Brain microvascular endothelial cell (primary cell): ENCODE measurements around the gene TF.

Source experiments
- DNase-seq: peaks from one replicate; pipeline ENCODE4 v3.0.0-alpha.2; 2020
- H3K27ac ChIP-seq: fragments of 250-450 bp; sonication (Bioruptor Pico); 2 replicates; pipeline ENCODE4 v1.5.1; 2020; ENCODE audit warnings: mild to moderate bottlenecking, moderate library complexity
- H3K27me3 ChIP-seq: fragments of 250-450 bp; sonication (Bioruptor Pico); replicated peaks from 2 replicates; pipeline ENCODE4 v1.5.1; 2020; ENCODE audit warnings: mild to moderate bottlenecking
- H3K36me3 ChIP-seq: fragments of 250-450 bp; sonication (Bioruptor Pico); replicated peaks from 2 replicates; pipeline ENCODE4 v1.5.1; 2020; ENCODE audit warnings: mild to moderate bottlenecking
- H3K4me3 ChIP-seq: 2 replicates; pipeline ENCODE4 v1.5.1; 2011; ENCODE audit warnings: low read depth, mild to moderate bottlenecking, control low read depth, low read length, moderate library complexity
- in situ Hi-C: cut with HindIII; loops from 2 replicates; pipeline ENCODE4 v1.10.0; 2017; ENCODE audit warnings: low sequenced_read_pairs, low pct_ligation_motif_present
- TF ChIP-seq, protein P1 (sequence below): IDR thresholded peaks from 2 replicates; pipeline ENCODE4 v1.5.1; 2011; ENCODE audit warnings: low read depth, mild to moderate bottlenecking, moderate library complexity, low read length, control low read depth, inconsistent platforms; ENCODE audit errors: missing control alignments

TF gene

DNA sequence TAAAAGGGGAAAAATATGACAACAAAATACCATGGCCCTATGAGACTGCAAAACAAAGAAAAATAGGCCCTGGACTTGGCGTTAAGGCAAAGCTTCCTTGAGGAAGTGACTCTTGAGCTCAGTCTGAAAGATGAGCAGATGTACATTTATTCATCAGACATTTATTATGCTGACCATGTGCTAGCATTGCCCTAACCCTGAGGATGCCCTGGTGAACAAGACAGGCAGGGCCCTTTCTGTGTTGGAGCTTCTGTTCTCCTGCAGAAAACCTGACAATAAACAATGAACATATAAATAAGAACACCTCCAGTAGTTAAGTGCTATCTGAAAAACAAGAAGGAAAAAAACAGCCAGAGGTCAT is 12.4 kb downstream of the TF start:
- Histone ChIP-seq H3K27ac (no peak overlapping the region), H3K27me3 (no peaks in the 10 kb centered on the region), H3K4me3 (no peak overlapping the region), H3K36me3 (no peaks in the 10 kb centered on the region)
- in situ Hi-C loops = no loop called here
- no peak for DNase-seq
- TF ChIP-seq, protein P1, sequence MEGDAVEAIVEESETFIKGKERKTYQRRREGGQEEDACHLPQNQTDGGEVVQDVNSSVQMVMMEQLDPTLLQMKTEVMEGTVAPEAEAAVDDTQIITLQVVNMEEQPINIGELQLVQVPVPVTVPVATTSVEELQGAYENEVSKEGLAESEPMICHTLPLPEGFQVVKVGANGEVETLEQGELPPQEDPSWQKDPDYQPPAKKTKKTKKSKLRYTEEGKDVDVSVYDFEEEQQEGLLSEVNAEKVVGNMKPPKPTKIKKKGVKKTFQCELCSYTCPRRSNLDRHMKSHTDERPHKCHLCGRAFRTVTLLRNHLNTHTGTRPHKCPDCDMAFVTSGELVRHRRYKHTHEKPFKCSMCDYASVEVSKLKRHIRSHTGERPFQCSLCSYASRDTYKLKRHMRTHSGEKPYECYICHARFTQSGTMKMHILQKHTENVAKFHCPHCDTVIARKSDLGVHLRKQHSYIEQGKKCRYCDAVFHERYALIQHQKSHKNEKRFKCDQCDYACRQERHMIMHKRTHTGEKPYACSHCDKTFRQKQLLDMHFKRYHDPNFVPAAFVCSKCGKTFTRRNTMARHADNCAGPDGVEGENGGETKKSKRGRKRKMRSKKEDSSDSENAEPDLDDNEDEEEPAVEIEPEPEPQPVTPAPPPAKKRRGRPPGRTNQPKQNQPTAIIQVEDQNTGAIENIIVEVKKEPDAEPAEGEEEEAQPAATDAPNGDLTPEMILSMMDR = no peak

DNA sequence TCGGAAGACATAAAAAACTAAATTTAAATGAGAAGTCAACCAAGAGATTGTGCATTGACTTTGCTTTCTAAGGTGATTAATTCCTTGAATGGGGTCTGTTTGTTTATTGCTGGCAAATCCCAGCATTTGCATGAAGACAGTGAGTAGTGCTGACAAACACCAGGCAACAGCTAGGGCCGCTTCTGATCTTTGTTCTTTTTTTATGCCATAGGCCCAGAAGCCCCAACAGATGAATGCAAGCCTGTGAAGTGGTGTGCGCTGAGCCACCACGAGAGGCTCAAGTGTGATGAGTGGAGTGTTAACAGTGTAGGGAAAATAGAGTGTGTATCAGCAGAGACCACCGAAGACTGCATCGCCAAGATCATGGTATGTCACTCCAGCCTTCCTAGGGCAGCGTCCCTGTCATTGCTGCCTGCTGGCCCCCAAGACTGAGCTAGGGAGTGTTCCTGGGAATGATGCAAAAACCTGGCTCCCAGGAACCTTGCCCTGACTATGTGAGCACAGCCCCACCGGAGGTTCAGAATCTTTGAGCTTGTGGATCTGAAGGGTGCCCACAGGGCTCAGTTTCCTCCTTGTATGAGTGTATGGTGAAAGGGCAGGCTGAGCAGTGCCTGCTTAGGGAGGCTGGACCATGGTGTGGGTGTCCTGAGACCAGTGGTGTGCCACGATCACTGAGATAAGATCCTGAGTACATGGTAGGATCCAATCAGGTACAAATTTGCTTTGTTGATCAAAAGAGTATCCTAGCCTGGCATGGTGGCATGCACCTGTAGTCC is 13.0 kb downstream of the TF start:
- DNase-seq = no peak
- TF ChIP-seq, protein P1 = no peak
- Histone ChIP-seq H3K4me3 (no peak overlapping the region), H3K27ac (no peak overlapping the region), H3K36me3 (no peaks in the 10 kb centered on the region), H3K27me3 (no peaks in the 10 kb centered on the region)
- in situ Hi-C loops = no loop called here

DNA sequence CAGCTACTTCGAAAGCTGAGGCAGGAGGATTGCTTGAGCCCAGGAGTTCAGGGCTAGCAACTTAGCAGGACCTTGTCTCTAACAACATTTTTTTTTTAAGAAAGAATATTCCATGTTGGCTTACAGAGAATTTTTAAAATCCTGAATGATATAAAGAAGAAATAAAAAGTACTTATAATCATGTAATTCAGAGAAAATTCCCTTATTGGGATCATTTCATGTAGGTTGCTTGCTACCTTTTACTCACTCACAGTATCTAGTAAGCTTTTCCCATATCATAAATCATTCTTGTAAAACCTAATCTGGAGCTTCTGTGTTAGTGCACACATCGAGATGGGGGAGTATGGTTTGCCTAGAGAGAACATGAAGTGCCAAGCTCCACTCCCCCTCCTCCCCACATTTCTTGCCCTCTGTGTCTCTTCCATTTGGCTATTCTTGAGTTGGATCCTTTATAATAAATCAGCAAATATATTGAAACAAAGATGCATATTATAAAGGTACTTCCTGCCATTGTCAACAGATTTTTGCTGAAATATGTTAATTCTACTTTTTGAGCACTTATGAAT is 13.6 kb downstream of the TF start:
- H3K27me3 ChIP-seq = no peaks in the 10 kb centered on the region
- H3K27ac ChIP-seq = no peak overlapping the region
- H3K36me3 ChIP-seq = no peaks in the 10 kb centered on the region
- TF ChIP-seq, protein P1 = no peak
- in situ Hi-C loops = no loop called here
- no peak for DNase-seq
- H3K4me3 ChIP-seq = no peak overlapping the region

DNA sequence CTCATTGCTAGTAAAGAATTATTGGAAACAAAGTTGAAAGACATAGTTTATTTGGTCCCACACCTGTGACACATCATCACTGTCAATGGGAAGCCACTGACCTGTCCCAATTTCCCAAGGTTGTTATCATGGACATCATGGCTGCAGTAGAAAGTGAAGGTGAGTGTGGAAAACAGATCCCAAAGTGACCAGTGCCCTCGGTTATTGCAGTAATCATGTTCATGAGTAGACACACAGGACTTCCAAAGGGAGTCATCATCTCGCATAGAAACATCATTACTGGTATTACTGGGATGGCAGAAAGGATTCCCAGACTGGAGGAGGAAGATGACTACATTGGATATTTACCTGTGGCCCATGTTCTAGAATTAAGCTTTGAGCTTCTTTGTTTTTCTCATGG is 14.7 kb downstream of the TF start:
- H3K27ac ChIP-seq = no peak overlapping the region
- no peaks in the 10 kb centered on the region for H3K27me3 ChIP-seq
- no peaks in the 10 kb centered on the region for H3K36me3 ChIP-seq
- DNase-seq = no peak
- TF ChIP-seq, protein P1 = no peak
- no peak overlapping the region for H3K4me3 ChIP-seq
- in situ Hi-C loops = no loop called here

DNA sequence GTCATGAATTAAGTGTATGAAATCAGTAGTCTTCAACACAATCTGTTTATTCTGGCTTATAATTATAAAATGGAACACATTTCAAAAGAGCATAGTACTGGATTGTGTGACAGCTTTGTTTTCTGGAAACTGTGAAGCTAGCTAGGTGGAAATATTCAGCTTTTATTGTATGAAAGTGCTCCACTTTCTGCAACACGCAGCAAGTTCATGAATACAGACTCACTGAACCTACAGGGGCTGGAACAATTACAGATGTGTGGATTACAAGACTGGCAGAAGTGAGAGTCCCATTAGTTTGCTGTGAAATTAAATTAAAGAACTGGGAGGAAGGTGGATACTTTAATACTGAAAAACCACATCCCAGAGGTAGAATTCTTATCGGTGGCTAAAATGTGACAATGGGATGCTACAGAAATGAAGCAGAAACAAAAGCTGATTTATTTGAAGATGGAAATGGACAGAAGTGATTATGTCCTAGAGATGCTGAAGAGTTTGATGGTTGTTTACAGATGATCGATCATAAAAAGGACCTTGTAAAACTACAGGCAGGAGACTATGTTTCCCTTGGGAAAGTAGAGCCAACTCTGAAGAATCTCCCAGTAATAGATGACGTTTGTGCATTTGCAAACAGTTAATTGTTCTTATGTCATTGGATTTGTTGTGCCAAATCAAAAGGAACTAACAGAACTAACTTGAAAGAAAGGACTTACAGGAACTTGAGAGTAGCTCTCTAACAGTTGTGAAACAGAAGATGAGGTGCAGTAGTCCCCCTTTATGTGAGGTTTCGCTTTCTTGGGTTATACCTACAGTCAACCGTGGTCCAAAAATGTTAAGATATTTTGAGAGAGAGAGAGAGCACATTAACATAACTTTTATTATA is 15.7 kb downstream of the TF start:
- DNase-seq = no peak
- in situ Hi-C loops = no loop called here
- H3K4me3 ChIP-seq = no peak overlapping the region
- H3K27me3 ChIP-seq = no peaks in the 10 kb centered on the region
- H3K27ac ChIP-seq = no peak overlapping the region
- TF ChIP-seq, protein P1 = no peak
- no peaks in the 10 kb centered on the region for H3K36me3 ChIP-seq
